ENCODE data around the gene SEC61A2.

DNA sequence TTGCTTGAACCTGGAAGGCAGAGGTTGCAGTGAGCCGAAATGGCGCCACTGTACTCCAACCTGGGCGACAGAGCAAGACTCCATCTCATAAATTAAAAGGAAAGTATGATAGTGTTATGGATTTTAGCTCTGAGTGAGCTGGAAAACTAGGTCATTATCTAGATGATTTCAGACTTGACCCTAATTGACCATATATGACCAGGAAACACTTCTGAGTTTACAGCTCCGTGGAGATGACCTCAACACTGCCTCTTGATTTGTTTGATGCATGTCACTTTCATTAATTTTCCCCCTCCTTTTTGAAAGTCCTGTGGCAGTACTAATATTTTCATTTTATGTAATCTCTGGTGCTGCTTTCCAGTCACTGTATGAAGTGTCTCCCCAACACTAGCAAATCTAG, 7.8 kb upstream of the SEC61A2 start:
- TF ChIP-seq POLR2AphosphoS5 (IDR thresholded peaks at IDR 0.05; ENCODE audit: low read length) (no peak), FOS (IDR thresholded peaks at IDR 0.05; ENCODE audit: borderline replicate concordance, extremely low read depth, insufficient read length) (no peak), EZH2 (IDR thresholded peaks at IDR 0.05; ENCODE audit: borderline replicate concordance, control insufficient read depth, low read depth, low read length) (no peak), ZNF207 (IDR thresholded peaks at IDR 0.05; ENCODE audit: borderline replicate concordance) (no peak), JUNB (IDR thresholded peaks at IDR 0.05) (peak; percentile 64), EP300 (IDR thresholded peaks at IDR 0.05; ENCODE audit: borderline replicate concordance in 1 of 2, control insufficient read depth in 1 of 2, low read depth in 2 of 2, low read length in 2 of 2) (no peak; a peak in 2 of 4 replicates), POLR2A (IDR thresholded peaks at IDR 0.05; ENCODE audit: low read depth, low read length) (no peak), SUZ12 (IDR thresholded peaks at IDR 0.05; ENCODE audit: unreplicated experiment) (no peak), MEF2A (IDR thresholded peaks at IDR 0.05; ENCODE audit: insufficient read depth, low read depth, low read length) (no peak)
- TF ChIP-seq, protein P1, sequence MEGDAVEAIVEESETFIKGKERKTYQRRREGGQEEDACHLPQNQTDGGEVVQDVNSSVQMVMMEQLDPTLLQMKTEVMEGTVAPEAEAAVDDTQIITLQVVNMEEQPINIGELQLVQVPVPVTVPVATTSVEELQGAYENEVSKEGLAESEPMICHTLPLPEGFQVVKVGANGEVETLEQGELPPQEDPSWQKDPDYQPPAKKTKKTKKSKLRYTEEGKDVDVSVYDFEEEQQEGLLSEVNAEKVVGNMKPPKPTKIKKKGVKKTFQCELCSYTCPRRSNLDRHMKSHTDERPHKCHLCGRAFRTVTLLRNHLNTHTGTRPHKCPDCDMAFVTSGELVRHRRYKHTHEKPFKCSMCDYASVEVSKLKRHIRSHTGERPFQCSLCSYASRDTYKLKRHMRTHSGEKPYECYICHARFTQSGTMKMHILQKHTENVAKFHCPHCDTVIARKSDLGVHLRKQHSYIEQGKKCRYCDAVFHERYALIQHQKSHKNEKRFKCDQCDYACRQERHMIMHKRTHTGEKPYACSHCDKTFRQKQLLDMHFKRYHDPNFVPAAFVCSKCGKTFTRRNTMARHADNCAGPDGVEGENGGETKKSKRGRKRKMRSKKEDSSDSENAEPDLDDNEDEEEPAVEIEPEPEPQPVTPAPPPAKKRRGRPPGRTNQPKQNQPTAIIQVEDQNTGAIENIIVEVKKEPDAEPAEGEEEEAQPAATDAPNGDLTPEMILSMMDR (IDR thresholded peaks at IDR 0.05 in 2 of 3, conservative IDR thresholded peaks at IDR 0.05 in 1 of 3; ENCODE audit: control insufficient read depth in 2 of 3, extremely low read depth in 1 of 3, insufficient read depth in 1 of 3, low read depth in 3 of 3, low read length in 3 of 3): no peak
- TF ChIP-seq, protein P2, sequence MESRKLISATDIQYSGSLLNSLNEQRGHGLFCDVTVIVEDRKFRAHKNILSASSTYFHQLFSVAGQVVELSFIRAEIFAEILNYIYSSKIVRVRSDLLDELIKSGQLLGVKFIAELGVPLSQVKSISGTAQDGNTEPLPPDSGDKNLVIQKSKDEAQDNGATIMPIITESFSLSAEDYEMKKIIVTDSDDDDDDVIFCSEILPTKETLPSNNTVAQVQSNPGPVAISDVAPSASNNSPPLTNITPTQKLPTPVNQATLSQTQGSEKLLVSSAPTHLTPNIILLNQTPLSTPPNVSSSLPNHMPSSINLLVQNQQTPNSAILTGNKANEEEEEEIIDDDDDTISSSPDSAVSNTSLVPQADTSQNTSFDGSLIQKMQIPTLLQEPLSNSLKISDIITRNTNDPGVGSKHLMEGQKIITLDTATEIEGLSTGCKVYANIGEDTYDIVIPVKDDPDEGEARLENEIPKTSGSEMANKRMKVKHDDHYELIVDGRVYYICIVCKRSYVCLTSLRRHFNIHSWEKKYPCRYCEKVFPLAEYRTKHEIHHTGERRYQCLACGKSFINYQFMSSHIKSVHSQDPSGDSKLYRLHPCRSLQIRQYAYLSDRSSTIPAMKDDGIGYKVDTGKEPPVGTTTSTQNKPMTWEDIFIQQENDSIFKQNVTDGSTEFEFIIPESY (IDR thresholded peaks at IDR 0.05): peak; percentile 54; the same call in 1 of the 2 replicates
